ENCODE data around the gene GFM1. TPM values are rescaled to one million over a fixed set of nuclear protein-coding genes. Genes with fewer than 3 reads are reported as not detected.

The GFM1 gene
- total and polyA plus RNA-seq, 2 of the 13 experiments (the other 11 are each of a cell fraction or from before 2014, with no cell fraction given), result 10.5 to 59.0 TPM

- TF ChIP-seq FOXC1 (CRISPR knock-in tag; IDR thresholded peaks at IDR 0.05; ENCODE audit: borderline replicate concordance) (no peak), PLRG1 (conservative IDR thresholded peaks at IDR 0.05) (no peak), ZNF333 (CRISPR knock-in tag; IDR thresholded peaks at IDR 0.05; ENCODE audit: borderline replicate concordance) (no peak), ZNF34 (CRISPR knock-in tag; IDR thresholded peaks at IDR 0.05; ENCODE audit: borderline replicate concordance) (no peak), ZFAT (CRISPR knock-in tag; conservative IDR thresholded peaks at IDR 0.05) (no peak), ZNF703 (CRISPR knock-in tag; IDR thresholded peaks at IDR 0.05; ENCODE audit: borderline replicate concordance) (no peak), ZNF138 (CRISPR knock-in tag; IDR thresholded peaks at IDR 0.05; ENCODE audit: low read depth) (no peak)
Observed at GRCh38 chr3:158672215-158673176, 28.2 kb downstream of the GFM1 start, which contains the start of gene LXN (continued).

DNA sequence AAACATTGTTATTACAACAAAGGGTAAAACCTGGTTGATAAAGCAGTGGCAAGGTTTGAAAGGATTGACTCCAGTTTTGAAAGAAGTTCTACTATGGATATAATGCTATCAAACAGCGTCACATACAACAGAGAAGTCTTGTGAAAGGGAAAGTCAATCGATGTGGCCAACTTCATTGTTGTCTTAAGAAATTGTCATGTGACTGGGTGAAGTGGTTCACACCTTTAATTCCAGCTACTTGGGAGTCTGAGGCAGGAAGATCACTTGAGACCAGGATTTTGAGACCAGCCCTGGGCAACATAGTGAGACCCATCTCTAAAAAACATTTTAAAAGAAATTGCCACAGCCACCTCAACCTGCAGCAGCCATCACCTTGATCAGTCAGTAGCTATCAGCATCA is 34.4 kb downstream of the GFM1 start:
- intact Hi-C loops (cut with micrococcal nuclease; ENCODE audit: unreplicated experiment) (no loop called here), in situ Hi-C loops (cut with HindIII; ENCODE audit: extremely low pct_ligation_motif_present, low pct_unique_long_range_greater_than_20kb) (no loop called here)
- H3K9me3 ChIP-seq (ENCODE audit: low read length), result no peaks in the 10 kb centered on the region
- 98% methylated on average over 2 of the region's 2 CpGs for WGBS (ENCODE audit: low lambda C conversion rate)
- H3K4me1 ChIP-seq (ENCODE audit: insufficient read depth, low read length), result no peaks in the 10 kb centered on the region
- no TSS peak for BruUV-seq (replicated peaks)
- no peak overlapping the region for H3K27ac ChIP-seq (ENCODE audit: extremely low read length, insufficient read depth, low read length)
- no peak for ATAC-seq
- H3K4me2 ChIP-seq (ENCODE audit: low read depth, low read length), result no peak overlapping the region
- no peak for FAIRE-seq
- no peak overlapping the region for H2AFZ ChIP-seq (ENCODE audit: low read length)
- no peak overlapping the region for H3K4me3 ChIP-seq (replicated peaks in 1 of 3; ENCODE audit: insufficient read depth in 1 of 3, low read depth in 2 of 3, low read length in 3 of 3)
- no peak for DNase-seq (ENCODE audit: low spot score)
- peaks cover 3 to 9% of the 10 kb centered on the region in 2 experiments; a peak in 3 of 5 replicates for H3K36me3 ChIP-seq (replicated peaks in 1 of 2; ENCODE audit: control insufficient read depth in 1 of 2, insufficient read depth in 2 of 2, low read length in 2 of 2)
- H3K27me3 ChIP-seq (ENCODE audit: control insufficient read depth in 1 of 2, insufficient read depth in 2 of 2, low read length in 2 of 2), result no peaks in the 10 kb centered on the region
- no peaks in the 10 kb centered on the region for H4K20me1 ChIP-seq (ENCODE audit: insufficient read depth, low read length)
- ChIA-PET POLR2A (no interaction called here), CTCF (ENCODE audit: low intra/inter-chr PET ratio, low total read pairs) (no interaction called here)
- no peaks in the 10 kb centered on the region for H3K79me2 ChIP-seq (ENCODE audit: insufficient read depth, low read length)
- H3K9ac ChIP-seq (ENCODE audit: insufficient read depth, low read depth, low read length), result no peak overlapping the region
- TF ChIP-seq ZNF383 (CRISPR knock-in tag; IDR thresholded peaks at IDR 0.05; ENCODE audit: borderline replicate concordance) (no peak), ZNF451 (CRISPR knock-in tag; IDR thresholded peaks at IDR 0.05) (no peak), RERE (CRISPR knock-in tag; IDR thresholded peaks at IDR 0.05; ENCODE audit: low read depth) (no peak), SRSF9 (IDR thresholded peaks at IDR 0.05; ENCODE audit: borderline replicate concordance, insufficient read depth, low read depth, low read length, poor library complexity, severe bottlenecking) (no peak), MBNL3 (CRISPR knock-in tag; conservative IDR thresholded peaks at IDR 0.05) (no peak), POGZ (CRISPR knock-in tag; IDR thresholded peaks at IDR 0.05) (no peak), JUN (CRISPR knock-in tag; IDR thresholded peaks at IDR 0.05) (no peak), SMYD3 (CRISPR knock-in tag; IDR thresholded peaks at IDR 0.05) (no peak)
- TF ChIP-seq, protein P1, sequence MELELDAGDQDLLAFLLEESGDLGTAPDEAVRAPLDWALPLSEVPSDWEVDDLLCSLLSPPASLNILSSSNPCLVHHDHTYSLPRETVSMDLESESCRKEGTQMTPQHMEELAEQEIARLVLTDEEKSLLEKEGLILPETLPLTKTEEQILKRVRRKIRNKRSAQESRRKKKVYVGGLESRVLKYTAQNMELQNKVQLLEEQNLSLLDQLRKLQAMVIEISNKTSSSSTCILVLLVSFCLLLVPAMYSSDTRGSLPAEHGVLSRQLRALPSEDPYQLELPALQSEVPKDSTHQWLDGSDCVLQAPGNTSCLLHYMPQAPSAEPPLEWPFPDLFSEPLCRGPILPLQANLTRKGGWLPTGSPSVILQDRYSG (CRISPR knock-in tag; IDR thresholded peaks at IDR 0.05), result no peak
